Muscle layer of duodenum (tissue), 2 donors: Measurements from ENCODE around the gene ZCCHC14.
"Not testable (repeated sequence)": the region's sequence is repeated elsewhere in the genome, so short reads cannot be mapped to it uniquely, and the experiment has no call there.

Experiments
- H3K27ac ChIP-seq: one replicate; pipeline ENCODE4 v1.7.0; 2013; ENCODE audit warnings: mild to moderate bottlenecking, low read length
- H3K27me3 ChIP-seq: one replicate; pipeline ENCODE4 v1.7.0; 2013; ENCODE audit warnings: low read depth, mild to moderate bottlenecking, control low read depth, low read length
- H3K36me3 ChIP-seq, 2 donors: one replicate each; pipeline ENCODE4 v1.7.0; 2013; ENCODE audit warnings: low read length in 2 of 2, control low read depth in 1 of 2, mild to moderate bottlenecking in 1 of 2; ENCODE audit not compliant: insufficient read depth in 2 of 2, control insufficient read depth in 1 of 2
- H3K4me1 ChIP-seq, 2 donors: one replicate each; pipeline ENCODE4 v1.7.0; 2013; ENCODE audit warnings: low read length in 2 of 2, mild to moderate bottlenecking in 2 of 2, control low read depth in 1 of 2, moderate library complexity in 1 of 2; ENCODE audit not compliant: insufficient read depth in 2 of 2, control insufficient read depth in 1 of 2
- H3K4me3 ChIP-seq, 2 donors: one replicate each; pipeline ENCODE4 v1.7.0; 2013; ENCODE audit warnings: low read length in 2 of 2, low read depth in 1 of 2, mild to moderate bottlenecking in 1 of 2
- H3K9me3 ChIP-seq, 2 donors: one replicate each; pipeline ENCODE4 v1.7.0; 2013; ENCODE audit warnings: low read length in 2 of 2, control low read depth in 1 of 2, mild to moderate bottlenecking in 1 of 2; ENCODE audit not compliant: control insufficient read depth in 1 of 2
- donor health status: healthy.

Gene ZCCHC14

DNA sequence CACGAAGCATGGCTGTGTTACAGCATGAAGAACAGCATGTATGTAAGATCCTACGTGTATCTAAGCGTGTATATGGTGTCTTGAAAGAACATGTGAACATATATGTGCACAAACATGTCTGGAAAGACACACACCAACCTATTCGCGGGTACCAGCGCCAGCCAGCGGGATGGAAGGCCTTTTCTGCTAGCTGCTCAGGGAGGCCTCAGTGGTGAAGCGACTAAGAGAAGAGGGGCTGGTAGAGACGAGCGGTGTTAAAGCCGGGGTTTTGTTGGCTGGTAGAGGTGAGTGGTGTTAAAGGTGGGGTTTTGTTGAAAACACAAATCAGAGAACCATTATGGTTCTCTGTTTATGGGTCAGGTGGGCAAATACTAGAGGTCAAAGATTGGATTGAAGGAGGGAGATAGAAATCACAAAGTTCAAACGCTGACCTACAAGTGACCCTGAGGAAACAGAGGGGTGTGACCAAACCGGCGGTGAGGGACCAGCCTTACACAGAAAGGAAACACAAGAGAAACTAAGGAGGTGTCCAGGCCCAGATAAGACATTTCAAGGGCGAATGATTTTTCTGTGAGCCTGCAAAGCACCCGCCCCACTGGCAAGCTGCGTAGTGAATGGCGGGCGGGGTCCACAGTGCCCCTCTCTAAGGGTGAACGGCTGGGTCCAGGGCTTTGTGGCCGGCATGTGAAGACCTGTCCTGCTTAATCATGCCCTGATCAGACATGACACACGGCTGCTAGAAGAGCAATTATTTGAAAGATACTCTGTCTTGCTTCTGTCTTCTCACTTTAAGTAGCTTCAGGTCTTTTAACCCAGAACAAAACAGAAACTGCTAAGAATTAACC lies 8.1 kb downstream of the ZCCHC14 start:
- Histone ChIP-seq H3K27ac (peak overlapping the region; percentile 49), H3K36me3 (no peaks in the 10 kb centered on the region), H3K4me1 (peaks cover 14 to 58% of the 10 kb centered on the region in 2 donors), H3K9me3 (no peaks in the 10 kb centered on the region), H3K4me3 (no peak overlapping the region), H3K27me3 (no peaks in the 10 kb centered on the region)

GRCh38 chr16:87483481-87483880 lies 9.3 kb downstream of the ZCCHC14 start:
- Histone ChIP-seq H3K27me3 (no peaks in the 10 kb centered on the region), H3K36me3 (no peaks in the 10 kb centered on the region), H3K4me3 (no peak overlapping the region), H3K9me3 (no peaks in the 10 kb centered on the region), H3K27ac (no peak overlapping the region), H3K4me1 (peaks cover 14 to 47% of the 10 kb centered on the region in 2 donors)

GRCh38 chr16:87482670-87483069 lies 10.2 kb downstream of the ZCCHC14 start:
- H3K27me3 ChIP-seq, H3K36me3 ChIP-seq, H3K9me3 ChIP-seq, H3K4me3 ChIP-seq, H3K27ac ChIP-seq: not testable (repeated sequence)
- peaks cover 14 to 41% of the 10 kb centered on the region in 2 donors for H3K4me1 ChIP-seq

DNA sequence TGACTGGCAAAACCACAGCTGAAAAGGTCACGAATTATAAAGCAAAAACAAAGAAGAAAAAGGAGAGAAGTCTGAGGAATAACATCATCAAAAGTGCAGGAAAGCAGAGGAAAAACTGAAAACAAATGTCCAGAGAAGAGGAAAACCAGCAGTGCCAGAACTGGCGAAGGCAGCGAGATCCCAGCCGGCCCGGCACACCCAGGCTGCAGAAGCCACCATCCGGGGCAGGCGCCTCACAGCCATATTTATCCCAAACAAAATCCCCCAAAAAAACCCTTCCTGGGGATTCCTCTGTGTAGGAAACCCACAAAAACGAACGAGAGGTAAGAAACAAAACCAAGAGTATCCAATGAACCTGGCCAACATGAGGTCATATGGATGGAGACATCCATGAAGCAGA lies 10.6 kb downstream of the ZCCHC14 start:
- Histone ChIP-seq H3K27ac (no peak overlapping the region), H3K27me3 (no peaks in the 10 kb centered on the region), H3K36me3 (no peaks in the 10 kb centered on the region), H3K4me3 (no peak overlapping the region), H3K4me1 (peaks cover 14 to 41% of the 10 kb centered on the region in 2 donors), H3K9me3 (no peaks in the 10 kb centered on the region)

DNA sequence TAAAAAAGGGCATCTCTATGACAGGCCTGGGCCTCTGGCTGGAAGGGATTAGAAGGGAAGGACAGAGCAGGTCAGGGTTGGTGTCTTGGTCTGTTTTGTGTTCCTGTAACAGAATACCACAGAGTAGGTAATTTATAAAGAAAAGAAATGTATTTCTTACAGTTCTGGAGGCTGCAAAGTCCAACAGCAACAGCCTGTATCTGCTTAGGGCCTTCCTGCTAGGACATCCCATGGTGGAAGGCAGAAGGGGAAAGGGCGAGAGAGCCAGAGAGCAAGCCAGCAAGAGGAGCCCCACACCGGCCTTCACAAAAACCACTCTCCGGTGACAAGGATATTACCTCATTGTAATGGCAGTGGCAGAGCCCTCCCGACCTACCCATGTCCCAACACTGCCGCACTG lies 11.1 kb downstream of the ZCCHC14 start:
- H3K27me3 ChIP-seq, H3K4me3 ChIP-seq, H3K36me3 ChIP-seq, H3K27ac ChIP-seq, H3K9me3 ChIP-seq: not testable (repeated sequence)
- H3K4me1 ChIP-seq, result peaks cover 14 to 37% of the 10 kb centered on the region in 2 donors

- H3K4me1 ChIP-seq, result peaks cover 3 to 42% of the 10 kb centered on the region in 2 donors
- H3K27me3 ChIP-seq, H3K36me3 ChIP-seq, H3K4me3 ChIP-seq, H3K9me3 ChIP-seq, H3K27ac ChIP-seq: not testable (repeated sequence)
These were observed 15.4 kb downstream of the ZCCHC14 start for GRCh38 chr16:87477209-87477981.

- Histone ChIP-seq H3K36me3 (peaks cover 0 to 4% of the 10 kb centered on the region in 2 donors), H3K4me1 (peaks cover 5 to 39% of the 10 kb centered on the region in 2 donors), H3K9me3 (no peaks in the 10 kb centered on the region), H3K27me3 (no peaks in the 10 kb centered on the region), H3K4me3 (no peak overlapping the region), H3K27ac (no peak overlapping the region)
These were observed 18.2 kb downstream of the ZCCHC14 start for GRCh38 chr16:87474566-87474996.

GRCh38 chr16:87474017-87474416 lies 18.8 kb downstream of the ZCCHC14 start:
- Histone ChIP-seq H3K9me3 (no peaks in the 10 kb centered on the region), H3K4me3 (no peak overlapping the region), H3K4me1 (peaks cover 5 to 39% of the 10 kb centered on the region in 2 donors), H3K27ac (no peak overlapping the region), H3K27me3 (no peaks in the 10 kb centered on the region), H3K36me3 (peaks cover 0 to 4% of the 10 kb centered on the region in 2 donors)

GRCh38 chr16:87472935-87473334 lies 19.9 kb downstream of the ZCCHC14 start:
- peaks cover 0 to 4% of the 10 kb centered on the region in 2 donors for H3K36me3 ChIP-seq
- no peaks in the 10 kb centered on the region for H3K27me3 ChIP-seq
- H3K4me1 ChIP-seq, result peaks cover 5 to 39% of the 10 kb centered on the region in 2 donors
- H3K9me3 ChIP-seq, result no peaks in the 10 kb centered on the region
- H3K4me3 ChIP-seq, result no peak overlapping the region
- no peak overlapping the region for H3K27ac ChIP-seq

DNA sequence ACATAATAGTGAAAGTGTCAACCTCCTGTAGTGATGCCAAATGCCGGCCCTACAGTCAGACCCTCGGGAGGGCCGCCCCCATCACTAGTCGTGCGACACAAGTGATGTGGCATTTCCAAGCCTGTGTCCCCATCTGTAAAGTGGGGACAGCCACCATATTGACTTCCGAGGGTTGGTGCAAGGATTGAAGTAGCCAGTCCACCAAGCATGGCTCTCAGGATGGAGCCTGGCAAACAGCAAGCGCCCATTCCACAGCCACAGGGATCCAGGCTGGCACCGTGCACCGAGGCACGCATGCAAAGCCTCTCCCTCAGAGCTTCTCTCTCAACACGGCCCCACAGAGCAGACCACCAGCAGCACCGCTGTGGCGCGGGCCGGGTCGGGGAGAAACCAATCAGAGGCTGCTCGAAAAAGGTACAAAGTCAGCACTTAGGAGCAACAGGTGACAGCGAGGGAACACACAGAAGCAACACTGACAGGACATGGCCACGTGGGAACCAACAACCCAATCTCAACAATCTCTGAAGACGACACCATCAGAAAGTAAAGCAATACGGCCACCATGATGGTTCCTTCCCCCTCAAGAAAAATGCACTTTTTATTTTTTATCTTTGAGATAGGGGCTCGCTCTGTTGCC lies 20.6 kb downstream of the ZCCHC14 start:
- Histone ChIP-seq H3K36me3 (peaks cover 0 to 4% of the 10 kb centered on the region in 2 donors), H3K4me3 (no peak overlapping the region), H3K4me1 (peaks cover 5 to 34% of the 10 kb centered on the region in 2 donors), H3K27me3 (no peaks in the 10 kb centered on the region), H3K9me3 (no peaks in the 10 kb centered on the region), H3K27ac (no peak overlapping the region)
